ENCODE measurements around the gene PRG3. TPM values are rescaled to one million over a fixed set of nuclear protein-coding genes. Genes with fewer than 3 reads are reported as not detected.
"Not testable (repeated sequence)": the region's sequence is repeated elsewhere in the genome, so short reads cannot be mapped to it uniquely, and the experiment has no call there.

Gene PRG3
- total and polyA plus RNA-seq, 3 donors from 2014 or later: not detected

GRCh38 chr11:57363131-57364080 lies 17.5 kb downstream of the PRG3 start:
- DNase-seq: no peak
- Histone ChIP-seq H3K4me1 (no peaks in the 10 kb centered on the region), H3K27ac (no peak overlapping the region), H3K4me3 (no peak overlapping the region), H3K27me3 (no peaks in the 10 kb centered on the region), H3K36me3 (ENCODE audit: low read depth, missing control alignments) (no peaks in the 10 kb centered on the region), H3K9me3 (no peaks in the 10 kb centered on the region)
- intact Hi-C loops (cut with DNase I; ENCODE audit: low total_unique reads): no loop called here
- TF ChIP-seq, protein P1, sequence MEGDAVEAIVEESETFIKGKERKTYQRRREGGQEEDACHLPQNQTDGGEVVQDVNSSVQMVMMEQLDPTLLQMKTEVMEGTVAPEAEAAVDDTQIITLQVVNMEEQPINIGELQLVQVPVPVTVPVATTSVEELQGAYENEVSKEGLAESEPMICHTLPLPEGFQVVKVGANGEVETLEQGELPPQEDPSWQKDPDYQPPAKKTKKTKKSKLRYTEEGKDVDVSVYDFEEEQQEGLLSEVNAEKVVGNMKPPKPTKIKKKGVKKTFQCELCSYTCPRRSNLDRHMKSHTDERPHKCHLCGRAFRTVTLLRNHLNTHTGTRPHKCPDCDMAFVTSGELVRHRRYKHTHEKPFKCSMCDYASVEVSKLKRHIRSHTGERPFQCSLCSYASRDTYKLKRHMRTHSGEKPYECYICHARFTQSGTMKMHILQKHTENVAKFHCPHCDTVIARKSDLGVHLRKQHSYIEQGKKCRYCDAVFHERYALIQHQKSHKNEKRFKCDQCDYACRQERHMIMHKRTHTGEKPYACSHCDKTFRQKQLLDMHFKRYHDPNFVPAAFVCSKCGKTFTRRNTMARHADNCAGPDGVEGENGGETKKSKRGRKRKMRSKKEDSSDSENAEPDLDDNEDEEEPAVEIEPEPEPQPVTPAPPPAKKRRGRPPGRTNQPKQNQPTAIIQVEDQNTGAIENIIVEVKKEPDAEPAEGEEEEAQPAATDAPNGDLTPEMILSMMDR (IDR thresholded peaks at IDR 0.05): no peak
- no peak for TF ChIP-seq POLR2A (IDR thresholded peaks at IDR 0.05)
- 80% methylated on average over 7 of the region's 7 CpGs for WGBS, 2 donors

- TF ChIP-seq POLR2A (IDR thresholded peaks at IDR 0.05): no peak
- TF ChIP-seq, protein P1 (IDR thresholded peaks at IDR 0.05): no peak
- H3K36me3 ChIP-seq (ENCODE audit: low read depth, missing control alignments): no peaks in the 10 kb centered on the region
- DNase-seq: no peak
- no peaks in the 10 kb centered on the region for H3K27me3 ChIP-seq
- no peaks in the 10 kb centered on the region for H3K4me1 ChIP-seq
- intact Hi-C loops (cut with DNase I; ENCODE audit: low total_unique reads): no loop called here
- H3K27ac ChIP-seq: no peak overlapping the region
- 88 to 89% methylated on average over 3 of the region's 3 CpGs for WGBS, 2 donors
- H3K9me3 ChIP-seq: no peaks in the 10 kb centered on the region
- H3K4me3 ChIP-seq: no peak overlapping the region
Measured at GRCh38 chr11:57361926-57362325, 19.0 kb downstream of the PRG3 start.

- H3K27me3 ChIP-seq; DNase-seq; H3K4me1 ChIP-seq; H3K9me3 ChIP-seq; H3K36me3 ChIP-seq (ENCODE audit: low read depth, missing control alignments); H3K4me3 ChIP-seq; H3K27ac ChIP-seq; intact Hi-C loops (cut with DNase I; ENCODE audit: low total_unique reads): not testable (repeated sequence)
Measured at GRCh38 chr11:57361420-57361819, 19.5 kb downstream of the PRG3 start.

DNA sequence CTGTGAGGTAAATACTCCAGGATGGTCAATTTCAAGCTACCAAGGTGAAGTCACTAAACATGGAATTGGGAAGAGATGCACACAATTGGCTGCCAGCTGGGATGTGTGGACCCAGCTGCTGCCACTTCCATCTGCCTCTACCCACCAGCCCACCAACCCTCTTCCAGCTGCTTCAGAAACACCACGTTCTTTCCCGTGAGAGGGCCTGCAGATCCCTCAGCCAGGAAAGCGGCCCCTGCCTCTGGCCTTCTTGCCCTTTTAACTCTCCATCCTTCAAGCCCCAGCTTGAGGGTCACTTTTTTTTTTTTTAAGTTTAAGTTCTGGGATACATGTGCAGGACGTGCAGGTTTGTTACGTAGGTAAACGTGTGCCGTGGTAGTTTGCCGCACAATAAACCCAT lies 20.0 kb downstream of the PRG3 start:
- Histone ChIP-seq H3K27me3 (no peaks in the 10 kb centered on the region), H3K27ac (no peak overlapping the region), H3K9me3 (no peaks in the 10 kb centered on the region), H3K4me3 (no peak overlapping the region), H3K4me1 (no peaks in the 10 kb centered on the region), H3K36me3 (ENCODE audit: low read depth, missing control alignments) (no peaks in the 10 kb centered on the region)
- TF ChIP-seq POLR2A (IDR thresholded peaks at IDR 0.05): no peak
- TF ChIP-seq, protein P1 (IDR thresholded peaks at IDR 0.05): no peak
- DNase-seq: no peak
- intact Hi-C loops (cut with DNase I; ENCODE audit: low total_unique reads): no loop called here
- WGBS, 2 donors: 90 to 95% methylated on average over 8 of the region's 8 CpGs

- 88 to 92% methylated on average over 9 of the region's 9 CpGs for WGBS, 2 donors
- Histone ChIP-seq H3K9me3 (no peaks in the 10 kb centered on the region), H3K27me3 (no peaks in the 10 kb centered on the region), H3K4me3 (no peak overlapping the region), H3K27ac (no peak overlapping the region), H3K4me1 (no peaks in the 10 kb centered on the region), H3K36me3 (ENCODE audit: low read depth, missing control alignments) (no peaks in the 10 kb centered on the region)
- no peak for DNase-seq
- TF ChIP-seq, protein P1 (IDR thresholded peaks at IDR 0.05): no peak
- TF ChIP-seq POLR2A (IDR thresholded peaks at IDR 0.05): no peak
- intact Hi-C loops (cut with DNase I; ENCODE audit: low total_unique reads): no loop called here
Measured at GRCh38 chr11:57359896-57360690, 20.9 kb downstream of the PRG3 start.
